K562 treated with DMSO at 1 percent for 12 hours (cell line): ENCODE results near the gene GLCE. TPM values are rescaled to one million over a fixed set of nuclear protein-coding genes. Genes with fewer than 3 reads are reported as not detected.

Source experiments
- total RNA-seq: library from RNA; unstranded; fragments of 300-600 nt; gene quantifications from 2 replicates; pipeline ENCODE4 v1.2.3, GENCODE V29; 2022; ENCODE audit not compliant: insufficient read depth

The GLCE gene
- total RNA-seq = 14.9 and 26.2 TPM in 2 replicates

DNA sequence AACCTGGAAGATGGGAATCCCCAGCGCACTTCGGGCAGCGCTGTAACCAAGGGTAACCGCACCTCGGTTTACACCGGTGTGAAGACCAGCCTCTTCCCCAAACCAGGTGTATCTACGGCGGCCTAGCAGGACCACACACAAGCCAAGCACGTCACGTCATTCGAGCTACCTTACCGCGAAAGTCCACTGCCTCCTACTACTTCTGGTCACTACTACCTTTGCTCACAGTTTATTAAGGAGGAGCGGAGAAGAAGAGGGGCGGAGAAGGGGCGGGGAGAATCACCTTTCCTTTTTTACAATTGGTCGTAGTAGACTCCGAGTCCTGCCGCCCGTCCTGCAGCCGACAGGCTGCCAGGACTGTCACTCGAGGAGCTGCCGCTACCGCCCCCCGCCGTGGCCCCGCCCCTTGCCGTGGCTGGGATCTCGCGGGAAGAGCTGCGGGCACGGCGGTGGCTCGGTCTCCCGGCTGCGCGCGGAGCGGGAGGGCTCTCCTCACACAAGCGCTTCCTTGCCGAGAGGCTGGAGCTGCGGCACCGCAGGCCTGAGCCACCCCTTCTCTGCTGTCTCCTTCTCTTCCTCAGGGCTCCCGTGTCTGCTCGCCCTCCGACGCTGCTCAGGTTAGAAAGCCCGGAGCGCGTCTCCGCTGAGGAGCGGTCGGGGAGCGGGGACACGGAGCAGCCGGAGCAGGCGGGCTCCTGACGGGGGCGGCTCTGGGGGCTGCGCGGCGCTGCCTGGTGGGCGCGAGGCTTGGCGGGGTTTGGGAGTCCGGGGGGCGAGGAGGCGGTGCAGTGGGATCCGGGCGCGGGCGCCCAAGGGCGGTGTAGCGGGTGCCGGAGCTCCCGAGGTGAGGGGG, at the start of gene GLCE:
Gene GLCE (plus strand): TSS at position 495 of the 853 bp plus-strand sequence. CDS start 95,172 bp downstream, outside the sequence.

DNA sequence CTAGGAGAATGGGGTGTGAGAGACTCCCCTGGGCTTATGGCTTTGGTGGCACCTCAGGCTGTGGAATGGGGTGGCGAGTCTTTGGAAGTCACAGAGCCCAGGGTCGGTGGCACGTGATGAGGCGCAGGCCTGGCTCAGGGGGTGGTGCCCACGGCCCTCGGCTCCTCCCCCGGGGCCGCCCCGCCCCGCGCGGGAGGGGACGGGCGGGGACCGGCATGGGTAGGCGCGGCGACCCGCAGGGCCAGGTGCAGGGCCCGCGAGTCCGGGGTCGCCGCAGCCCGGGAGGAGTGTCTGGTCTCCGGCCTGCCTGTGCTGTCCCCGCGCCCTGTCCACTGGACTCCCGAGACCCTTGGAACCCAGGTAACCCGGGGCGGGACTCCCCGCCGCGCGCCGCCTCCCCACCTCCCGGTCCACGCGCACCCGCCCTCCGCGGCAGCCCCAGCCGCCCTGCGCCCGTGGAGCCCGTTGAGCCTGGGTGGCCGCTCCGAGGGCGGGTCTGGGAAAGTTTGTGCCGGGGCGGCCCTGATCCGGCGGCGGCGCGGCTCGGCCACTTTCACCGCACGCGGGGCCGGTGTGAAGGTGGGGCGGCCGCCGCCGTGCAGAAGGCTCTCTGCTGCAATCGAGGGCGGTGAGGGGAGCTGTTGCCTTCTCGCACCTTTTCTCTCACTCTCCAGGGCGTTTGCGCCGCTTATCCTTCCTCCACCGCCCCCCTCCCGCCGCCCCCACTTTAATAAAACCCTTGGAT, 138.4 kb downstream of the GLCE start, which contains the start of gene PAQR5:
Gene PAQR5 (plus strand): TSS at position 216 of the 745 bp plus-strand sequence. CDS start 61,169 bp downstream, outside the sequence.

Other genes with a start within 250 kb of the GLCE start
- not detected in 2 replicates for gene SPESP1, start 230.1 kb upstream of the GLCE start, total RNA-seq
- not detected in 2 replicates for gene NOX5, start 145.9 kb upstream of the GLCE start, total RNA-seq
- not detected in 2 replicates for gene PAQR5, start 138.3 kb downstream of the GLCE start, total RNA-seq